IMR-90 (cell line): ENCODE measurements around the gene GLG1. TPM values are rescaled to one million over a fixed set of nuclear protein-coding genes. Genes with fewer than 3 reads are reported as not detected.

Experiments used
- ATAC-seq: fragments of 200-7000 bp; cut with Tn5 transposase; 2 replicates; pipeline ENCODE4 v1.9.1; 2020; ENCODE audit warnings: low read depth, mild to moderate bottlenecking, moderate library complexity
- BruUV-seq: library from RNA; stranded (reverse); fragments of 400-500 nt; replicated peaks from 2 replicates; lab custom pipeline; 2021; lab: Mats Ljungman, UMichigan
- CTCF ChIA-PET: fragments of 300-600 bp; formaldehyde crosslinking; extraction: SDS; loops from one replicate; lab custom pipeline; 2021; ENCODE audit warnings: antibody characterized with exemption; lab: Yijun Ruan, JAX
- POLR2A ChIA-PET: fragments of 300-600 bp; sonication (Branson Sonifier 250); formaldehyde crosslinking; loops from one replicate; lab custom pipeline; 2022; ENCODE audit warnings: antibody characterized with exemption; ENCODE audit not compliant: unreplicated experiment; lab: Charles Lee
- DNase-seq: peaks from one replicate; pipeline ENCODE4 v3.0.0; 2013
- H2AFZ ChIP-seq: replicated peaks from 2 replicates; pipeline ENCODE3; 2013; ENCODE audit warnings: low read length, mild to moderate bottlenecking; ENCODE audit not compliant: poor library complexity
- H2AK5ac ChIP-seq: 2 replicates; pipeline ENCODE4 v1.6.1; 2013; ENCODE audit warnings: low read depth, low read length, inconsistent platforms
- H2AK9ac ChIP-seq: replicated peaks from 2 replicates; pipeline ENCODE3; 2013; ENCODE audit warnings: mild to moderate bottlenecking, low read depth, low read length, moderate library complexity; ENCODE audit not compliant: poor library complexity
- H2BK120ac ChIP-seq: 2 replicates; pipeline ENCODE4 v1.6.1; 2013; ENCODE audit warnings: low read depth, low read length, inconsistent platforms
- H2BK15ac ChIP-seq: 3 replicates; pipeline ENCODE4 v1.6.1; 2013; ENCODE audit warnings: low read depth, low read length, inconsistent platforms
- H2BK20ac ChIP-seq: 2 replicates; pipeline ENCODE4 v1.6.1; 2013; ENCODE audit warnings: low read depth, mild to moderate bottlenecking, inconsistent platforms, low read length, moderate library complexity
- H2BK5ac ChIP-seq: 2 replicates; pipeline ENCODE4 v1.6.1; 2013; ENCODE audit warnings: mild to moderate bottlenecking, low read depth, low read length, inconsistent platforms; ENCODE audit not compliant: poor library complexity, severe bottlenecking
- H3K14ac ChIP-seq: replicated peaks from 2 replicates; pipeline ENCODE4 v1.6.1; 2013; ENCODE audit warnings: low read depth, low read length, inconsistent platforms
- H3K18ac ChIP-seq: 2 replicates; pipeline ENCODE4 v1.6.1; 2013; ENCODE audit warnings: low read depth, low read length, control low read depth
- H3K23ac ChIP-seq: 2 replicates; pipeline ENCODE4 v1.6.1; 2013; ENCODE audit warnings: low read depth, low read length, inconsistent platforms
- H3K27ac ChIP-seq: 2 replicates; pipeline ENCODE4 v1.5.1; 2013; ENCODE audit warnings: mild to moderate bottlenecking, control low read depth, low read length; ENCODE audit not compliant: insufficient read depth
- H3K27me3 ChIP-seq: 2 replicates; pipeline ENCODE4 v1.6.1; 2013; ENCODE audit warnings: low read length; ENCODE audit not compliant: control insufficient read depth, insufficient read depth
- H3K36me3 ChIP-seq: 2 replicates; pipeline ENCODE4 v1.6.1; 2013; ENCODE audit warnings: low read length, mixed read lengths; ENCODE audit not compliant: control insufficient read depth, insufficient read depth
- H3K4ac ChIP-seq: 2 replicates; pipeline ENCODE4 v1.6.1; 2013; ENCODE audit warnings: low read depth, low read length, inconsistent platforms
- H3K4me1 ChIP-seq: 2 replicates; pipeline ENCODE4 v1.6.1; 2013; ENCODE audit warnings: low read length, mixed read lengths; ENCODE audit not compliant: control insufficient read depth, insufficient read depth
- H3K4me2 ChIP-seq: 2 replicates; pipeline ENCODE4 v1.6.1; 2013; ENCODE audit warnings: low read depth, mild to moderate bottlenecking, control low read depth, low read length, moderate library complexity
- H3K4me3 ChIP-seq: 2 replicates; pipeline ENCODE4 v1.5.1; 2013; ENCODE audit warnings: low read depth, mild to moderate bottlenecking, control low read depth, low read length, moderate library complexity; ENCODE audit not compliant: insufficient read depth
- H3K56ac ChIP-seq: 2 replicates; pipeline ENCODE4 v1.6.1; 2013; ENCODE audit warnings: low read length, inconsistent platforms; ENCODE audit not compliant: insufficient read depth; ENCODE audit errors: extremely low read depth
- H3K79me1 ChIP-seq, 2 experiments: 2 replicates each; pipeline ENCODE4 v1.6.1; 2013; ENCODE audit warnings: low read length in 2 of 2, inconsistent platforms in 1 of 2, low read depth in 1 of 2
- H3K9ac ChIP-seq: 2 replicates; pipeline ENCODE4 v1.6.1; 2013; ENCODE audit warnings: low read depth, low read length, control low read depth
- H3K9me1 ChIP-seq: 2 replicates; pipeline ENCODE4 v1.6.1; 2013; ENCODE audit warnings: low read length, inconsistent platforms; ENCODE audit not compliant: insufficient read depth
- H3K9me3 ChIP-seq: 2 replicates; pipeline ENCODE4 v1.6.1; 2013; ENCODE audit warnings: low read length; ENCODE audit not compliant: control insufficient read depth, insufficient read depth
- H4K20me1 ChIP-seq: 2 replicates; pipeline ENCODE4 v1.6.1; 2013; ENCODE audit warnings: low read length, inconsistent platforms; ENCODE audit not compliant: insufficient read depth
- H4K5ac ChIP-seq: 2 replicates; pipeline ENCODE4 v1.6.1; 2013; ENCODE audit warnings: mild to moderate bottlenecking, low read depth, low read length, control low read depth
- H4K8ac ChIP-seq, 2 experiments: 2 replicates each; pipeline ENCODE4 v1.6.1; 2013; ENCODE audit warnings: low read depth in 2 of 2, low read length in 2 of 2, control low read depth in 1 of 2, inconsistent platforms in 1 of 2
- H4K91ac ChIP-seq: 2 replicates; pipeline ENCODE4 v1.6.1; 2013; ENCODE audit warnings: low read depth, low read length, inconsistent platforms; ENCODE audit not compliant: insufficient read depth
- BHLHE40 ChIP-seq: fragments of 150-350 bp; IDR thresholded peaks from 2 replicates; pipeline ENCODE4 v1.6.1; 2016; ENCODE audit warnings: mild to moderate bottlenecking, low read depth, low read length
- MAFK ChIP-seq: IDR thresholded peaks from 2 replicates; pipeline ENCODE4 v1.6.1; 2012; ENCODE audit warnings: low read depth, low read length, improper control_type of control experiment
- NFE2L2 ChIP-seq: fragments of 150-350 bp; IDR thresholded peaks from 2 replicates; pipeline ENCODE4 v1.6.1; 2016; ENCODE audit warnings: low read depth, mild to moderate bottlenecking, low read length
- WGBS, 2 experiments: methylation state at CpG; one replicate each; pipeline versions ENCODE4 v1.1.5 to v1.1.7; 2013; ENCODE audit warnings: missing lambda C conversion rate in 2 of 2; ENCODE audit not compliant: insufficient read length in 1 of 2; ENCODE audit errors: extremely low coverage in 2 of 2; 5-methylcytosine and 5-hydroxymethylcytosine counted together
- dilution Hi-C: fragments of 300-500 bp; cut with HindIII; formaldehyde crosslinking; loops from one replicate; pipeline ENCODE4 v1.14.3; 2018; ENCODE audit warnings: low sequenced_read_pairs; ENCODE audit not compliant: unreplicated experiment
- in situ Hi-C: fragments of 300-500 bp; cut with MboI; formaldehyde crosslinking; loops from 3 replicates; pipeline ENCODE4 v1.14.3; 2019; ENCODE audit warnings: low sequenced_read_pairs, inconsistent platforms, mixed read lengths
- intact Hi-C: fragments of 100-400 bp; cut with micrococcal nuclease; formaldehyde crosslinking; loops from 2 replicates; pipeline ENCODE4 v1.10.0; 2022
- polyA plus RNA-seq, 3 experiments: library from polyadenylated mRNA; depleted of rRNA; stranded (reverse); fragments of >200 nt; gene quantifications; 2 replicates each; pipeline ENCODE4 v1.2.3, GENCODE V29; 2012; ENCODE audit warnings: low replicate concordance in 1 of 3
- total RNA-seq: library from RNA; depleted of rRNA; stranded (reverse); fragments of >200 nt; gene quantifications from 2 replicates; pipeline ENCODE4 v1.2.3, GENCODE V29; 2012

Gene GLG1
- total and polyA plus RNA-seq, 2 of the 4 experiments (the other 2 are of a cell fraction): 91.0 to 107 TPM

DNA sequence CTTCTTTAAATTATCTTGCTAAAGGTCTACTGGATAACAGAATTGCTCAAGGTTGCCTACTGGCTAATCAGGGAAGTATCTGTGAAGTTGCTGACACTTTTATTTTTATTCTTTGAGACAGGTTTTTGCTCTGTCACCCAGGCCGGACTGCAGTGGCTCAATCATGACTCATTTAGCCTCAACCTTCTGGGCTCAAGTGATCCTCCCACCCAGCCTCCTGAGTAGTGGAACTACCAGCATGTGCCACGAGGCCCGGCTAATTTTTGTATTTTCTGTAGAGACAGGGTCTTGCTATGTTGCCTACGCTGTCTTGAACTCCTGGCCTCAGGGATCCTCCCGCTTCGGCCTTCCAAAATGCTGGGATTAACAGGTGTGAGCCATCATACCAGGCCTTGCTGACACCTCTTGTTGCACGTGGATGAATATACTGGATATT lies 43.1 kb downstream of the GLG1 start:
- Histone ChIP-seq H4K5ac (no peak overlapping the region), H4K91ac (no peak overlapping the region), H3K18ac (no peak overlapping the region), H3K9me3 (no peaks in the 10 kb centered on the region), H2BK120ac (no peak overlapping the region), H3K4me1 (peaks cover 3% of the 10 kb centered on the region), H3K79me1 (peaks cover 59 to 80% of the 10 kb centered on the region in 2 experiments), H3K9ac (no peak overlapping the region), H2AFZ (no peak overlapping the region), H3K14ac (no peak overlapping the region), H2AK5ac (no peak overlapping the region), H3K56ac (no peak overlapping the region), H3K27ac (no peak overlapping the region), H3K4me3 (no peak overlapping the region), H2BK15ac (no peak overlapping the region), H3K4me2 (no peak overlapping the region), H3K9me1 (peaks cover 7% of the 10 kb centered on the region; the same call in 1 of the 2 replicates), H4K8ac (no peak overlapping the region), H2BK5ac (no peak overlapping the region), H2AK9ac (no peak overlapping the region), H2BK20ac (no peak overlapping the region), H3K27me3 (no peaks in the 10 kb centered on the region), H3K23ac (no peak overlapping the region), H3K36me3 (no peaks in the 10 kb centered on the region), H3K4ac (no peak overlapping the region), H4K20me1 (peaks cover 74% of the 10 kb centered on the region)
- CTCF ChIA-PET: no interaction called here
- dilution Hi-C loops (no loop called here), in situ Hi-C loops (no loop called here), intact Hi-C loops (loop anchor here (10.0 kb wide), 1 partner anchor 49 kb away; no protein-coding TSS in a partner anchor)
- 95% methylated on average over 4 of the region's 7 CpGs; no CpG with 5 or more reads in 1 of the 2 experiments for WGBS, 2 experiments
- peak; percentile 45 for TF ChIP-seq MAFK
- no peak for TF ChIP-seq BHLHE40
- 0 out of 2 replicates have a peak, but pooled peaks have one; percentile 18 for TF ChIP-seq NFE2L2
- no TSS peak for BruUV-seq
- DNase-seq (peak; percentile 43), ATAC-seq (peak; percentile 65; the same call in 1 of the 2 replicates)
- POLR2A ChIA-PET: no interaction called here
